Measurements from ENCODE around the gene DENND10. TPM values are rescaled to one million over a fixed set of nuclear protein-coding genes. Genes with fewer than 3 reads are reported as not detected.

Gene DENND10
- total RNA-seq, 1 experiment from 2014 or later = 15.8 TPM

DNA sequence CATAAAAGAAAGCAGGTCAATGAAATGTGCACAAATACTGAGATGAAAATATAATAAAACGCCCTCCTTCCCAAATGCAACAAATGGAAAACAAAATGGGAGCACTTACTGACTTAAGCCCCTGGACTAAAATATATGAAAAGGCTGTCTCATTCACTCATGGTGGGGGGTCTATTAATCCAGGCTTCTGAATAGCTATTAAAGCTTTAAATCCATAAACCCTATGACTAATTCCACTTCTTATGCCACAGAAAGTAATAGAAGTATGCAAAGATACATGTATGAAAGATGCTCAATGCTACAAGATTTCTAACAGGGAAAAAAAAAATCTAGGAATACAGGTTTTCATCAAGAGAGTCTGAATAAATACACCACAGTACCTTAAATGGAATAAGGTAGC, 43.8 kb upstream of the DENND10 start:
- no peak for DNase-seq
- no TSS peak for BruUV-seq (replicated peaks)
- TF ChIP-seq, protein P1, sequence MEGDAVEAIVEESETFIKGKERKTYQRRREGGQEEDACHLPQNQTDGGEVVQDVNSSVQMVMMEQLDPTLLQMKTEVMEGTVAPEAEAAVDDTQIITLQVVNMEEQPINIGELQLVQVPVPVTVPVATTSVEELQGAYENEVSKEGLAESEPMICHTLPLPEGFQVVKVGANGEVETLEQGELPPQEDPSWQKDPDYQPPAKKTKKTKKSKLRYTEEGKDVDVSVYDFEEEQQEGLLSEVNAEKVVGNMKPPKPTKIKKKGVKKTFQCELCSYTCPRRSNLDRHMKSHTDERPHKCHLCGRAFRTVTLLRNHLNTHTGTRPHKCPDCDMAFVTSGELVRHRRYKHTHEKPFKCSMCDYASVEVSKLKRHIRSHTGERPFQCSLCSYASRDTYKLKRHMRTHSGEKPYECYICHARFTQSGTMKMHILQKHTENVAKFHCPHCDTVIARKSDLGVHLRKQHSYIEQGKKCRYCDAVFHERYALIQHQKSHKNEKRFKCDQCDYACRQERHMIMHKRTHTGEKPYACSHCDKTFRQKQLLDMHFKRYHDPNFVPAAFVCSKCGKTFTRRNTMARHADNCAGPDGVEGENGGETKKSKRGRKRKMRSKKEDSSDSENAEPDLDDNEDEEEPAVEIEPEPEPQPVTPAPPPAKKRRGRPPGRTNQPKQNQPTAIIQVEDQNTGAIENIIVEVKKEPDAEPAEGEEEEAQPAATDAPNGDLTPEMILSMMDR (IDR thresholded peaks at IDR 0.05; ENCODE audit: unreplicated experiment) = no peak
- Mint-ChIP-seq H3K4me1 (ENCODE audit: low read depth, unreplicated experiment) (no peaks in the 10 kb centered on the region), H3K27me3 (ENCODE audit: unreplicated experiment) (no peaks in the 10 kb centered on the region), H3K36me3 (ENCODE audit: insufficient read depth, unreplicated experiment) (peaks cover 67% of the 10 kb centered on the region), H3K4me3 (ENCODE audit: low read depth, unreplicated experiment) (no peak overlapping the region), H3K9me3 (ENCODE audit: low read depth, unreplicated experiment) (no peaks in the 10 kb centered on the region), H3K27ac (ENCODE audit: unreplicated experiment) (no peak overlapping the region)
- CTCF ChIA-PET = no interaction called here
- intact Hi-C loops (cut with micrococcal nuclease; ENCODE audit: unreplicated experiment) = no loop called here

DNA sequence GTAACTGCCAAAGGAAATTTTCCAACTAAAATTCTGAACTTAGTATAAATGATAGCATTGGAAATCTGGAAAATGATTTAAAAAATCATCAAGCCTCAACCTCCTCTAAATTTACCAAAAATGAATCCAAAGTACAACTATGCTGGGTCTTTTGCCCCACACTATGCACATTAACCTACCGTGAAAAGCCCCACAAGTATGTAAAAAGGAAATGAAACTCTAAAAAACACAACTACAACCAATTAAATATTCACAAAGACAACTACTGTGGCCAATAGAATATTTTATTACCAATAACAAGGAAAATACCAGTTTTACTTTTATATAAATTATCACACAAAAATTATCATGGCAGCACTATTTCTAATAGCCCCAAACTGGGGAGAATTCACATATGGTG, 42.6 kb upstream of the DENND10 start:
- H3K27me3 Mint-ChIP-seq (ENCODE audit: unreplicated experiment) = no peaks in the 10 kb centered on the region
- CTCF ChIA-PET = no interaction called here
- intact Hi-C loops (cut with micrococcal nuclease; ENCODE audit: unreplicated experiment) = no loop called here
- no peaks in the 10 kb centered on the region for H3K4me1 Mint-ChIP-seq (ENCODE audit: low read depth, unreplicated experiment)
- H3K36me3 Mint-ChIP-seq (ENCODE audit: insufficient read depth, unreplicated experiment) = peaks cover 76% of the 10 kb centered on the region
- no TSS peak for BruUV-seq (replicated peaks)
- TF ChIP-seq, protein P1 (IDR thresholded peaks at IDR 0.05; ENCODE audit: unreplicated experiment) = no peak
- no peak overlapping the region for H3K4me3 Mint-ChIP-seq (ENCODE audit: low read depth, unreplicated experiment)
- H3K9me3 Mint-ChIP-seq (ENCODE audit: low read depth, unreplicated experiment) = no peaks in the 10 kb centered on the region
- no peak for DNase-seq
- no peak overlapping the region for H3K27ac Mint-ChIP-seq (ENCODE audit: unreplicated experiment)

DNA sequence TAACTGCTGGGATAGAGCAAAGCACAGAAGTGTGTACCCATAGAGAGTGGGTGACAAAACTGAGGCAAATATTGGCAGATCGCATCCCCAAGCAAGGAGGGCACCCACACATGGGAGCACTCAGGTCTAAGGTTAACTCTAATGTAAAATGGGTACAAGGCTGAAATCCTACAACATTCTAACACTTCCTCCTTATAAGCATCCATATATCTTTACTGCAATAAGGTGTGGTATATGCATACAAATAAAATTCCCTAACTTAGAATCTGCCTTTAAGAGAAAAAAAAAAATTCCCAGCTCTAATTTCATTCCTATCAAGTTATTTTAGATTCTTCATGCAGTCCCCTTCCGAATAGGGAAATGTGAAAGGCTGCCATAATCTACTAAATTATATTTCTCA, 42.0 kb upstream of the DENND10 start:
- Mint-ChIP-seq H3K27ac (ENCODE audit: unreplicated experiment) (no peak overlapping the region), H3K9me3 (ENCODE audit: low read depth, unreplicated experiment) (no peaks in the 10 kb centered on the region), H3K27me3 (ENCODE audit: unreplicated experiment) (no peaks in the 10 kb centered on the region), H3K4me1 (ENCODE audit: low read depth, unreplicated experiment) (no peaks in the 10 kb centered on the region), H3K4me3 (ENCODE audit: low read depth, unreplicated experiment) (no peak overlapping the region), H3K36me3 (ENCODE audit: insufficient read depth, unreplicated experiment) (peaks cover 75% of the 10 kb centered on the region)
- intact Hi-C loops (cut with micrococcal nuclease; ENCODE audit: unreplicated experiment) = no loop called here
- no TSS peak for BruUV-seq (replicated peaks)
- DNase-seq = no peak
- TF ChIP-seq, protein P1 (IDR thresholded peaks at IDR 0.05; ENCODE audit: unreplicated experiment) = no peak
- CTCF ChIA-PET = no interaction called here

DNA sequence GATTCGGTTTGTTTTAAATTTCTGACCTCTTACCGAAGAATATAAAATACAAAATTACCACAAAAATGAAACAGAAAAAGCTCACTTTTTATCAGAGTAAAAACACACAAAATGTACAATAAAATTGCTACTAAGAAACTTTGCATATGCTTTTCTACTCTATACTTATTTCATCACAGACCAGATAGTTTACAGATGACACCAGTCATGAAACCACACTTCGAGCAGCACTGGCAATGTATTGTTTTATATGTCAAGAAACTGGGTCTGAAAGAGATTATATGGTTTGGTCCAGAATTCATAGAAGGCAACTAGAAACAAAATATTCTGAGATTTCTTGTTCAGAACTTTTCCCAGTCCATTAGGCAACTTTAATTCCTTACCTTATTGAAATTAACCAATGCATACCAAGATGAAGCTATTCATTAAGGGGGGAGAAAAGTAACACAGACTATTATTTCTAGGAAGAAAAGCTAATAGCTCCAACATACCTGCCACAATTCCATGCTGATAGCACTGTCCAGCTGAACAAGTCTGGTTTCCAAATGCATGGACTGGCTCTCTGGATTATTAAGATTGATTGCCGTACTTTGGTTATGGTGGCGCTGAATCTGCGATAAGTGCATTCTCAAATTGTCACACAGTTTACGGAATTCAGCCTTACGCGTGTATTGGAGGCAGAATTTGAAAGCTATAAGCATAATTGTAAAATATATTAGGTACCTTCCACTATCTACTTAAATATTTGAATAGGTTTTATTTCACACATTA, 33.3 kb upstream of the DENND10 start:
- H3K4me1 Mint-ChIP-seq (ENCODE audit: low read depth, unreplicated experiment) = no peaks in the 10 kb centered on the region
- H3K27me3 Mint-ChIP-seq (ENCODE audit: unreplicated experiment) = no peaks in the 10 kb centered on the region
- H3K27ac Mint-ChIP-seq (ENCODE audit: unreplicated experiment) = no peak overlapping the region
- H3K36me3 Mint-ChIP-seq (ENCODE audit: insufficient read depth, unreplicated experiment) = peaks cover 66% of the 10 kb centered on the region
- CTCF ChIA-PET = no interaction called here
- no peak for DNase-seq
- H3K9me3 Mint-ChIP-seq (ENCODE audit: low read depth, unreplicated experiment) = no peaks in the 10 kb centered on the region
- TF ChIP-seq, protein P1 (IDR thresholded peaks at IDR 0.05; ENCODE audit: unreplicated experiment) = no peak
- BruUV-seq (replicated peaks) = no TSS peak
- no peak overlapping the region for H3K4me3 Mint-ChIP-seq (ENCODE audit: low read depth, unreplicated experiment)
- intact Hi-C loops (cut with micrococcal nuclease; ENCODE audit: unreplicated experiment) = no loop called here
